ENCODE data around the gene FYN.

FYN gene

GRCh38 chr6:111673937-111674336, 199.3 kb downstream of the FYN start:
- DNase-seq (ENCODE audit: insufficient read length, low spot score) (no peak), FAIRE-seq (no peak)

GRCh38 chr6:111673532-111673931, 199.7 kb downstream of the FYN start:
- no peak for DNase-seq (ENCODE audit: insufficient read length, low spot score)
- FAIRE-seq, result no peak

GRCh38 chr6:111672761-111673450, 200.3 kb downstream of the FYN start:
- FAIRE-seq (no peak), DNase-seq (ENCODE audit: insufficient read length, low spot score) (no peak)

- FAIRE-seq, result no peak
- DNase-seq (ENCODE audit: insufficient read length, low spot score), result no peak
Observed at GRCh38 chr6:111669326-111669725, 203.9 kb downstream of the FYN start.

- FAIRE-seq (no peak), DNase-seq (ENCODE audit: insufficient read length, low spot score) (no peak)
Observed at GRCh38 chr6:111668410-111668809, 204.8 kb downstream of the FYN start.

- no peak for FAIRE-seq
- no peak for DNase-seq (ENCODE audit: insufficient read length, low spot score)
Observed at GRCh38 chr6:111667931-111668330, 205.3 kb downstream of the FYN start.

- no peak for FAIRE-seq
- DNase-seq (ENCODE audit: insufficient read length, low spot score), result no peak
Observed at GRCh38 chr6:111666847-111667246, 206.4 kb downstream of the FYN start.

GRCh38 chr6:111664565-111665030, 208.7 kb downstream of the FYN start:
- FAIRE-seq (no peak), DNase-seq (ENCODE audit: insufficient read length, low spot score) (no peak)

- FAIRE-seq (no peak), DNase-seq (ENCODE audit: insufficient read length, low spot score) (no peak)
Observed at GRCh38 chr6:111663692-111664564, 209.3 kb downstream of the FYN start.

GRCh38 chr6:111662794-111663593, 210.3 kb downstream of the FYN start:
- peak; percentile 48 for DNase-seq (ENCODE audit: insufficient read length, low spot score)
- peak; percentile 4 for FAIRE-seq

GRCh38 chr6:111662072-111662793, 211.0 kb downstream of the FYN start:
- DNase-seq (ENCODE audit: insufficient read length, low spot score), result no peak
- FAIRE-seq, result no peak

GRCh38 chr6:111661541-111662061, 211.7 kb downstream of the FYN start:
- no peak for DNase-seq (ENCODE audit: insufficient read length, low spot score)

GRCh38 chr6:111660531-111660930, 212.7 kb downstream of the FYN start:
- DNase-seq (ENCODE audit: insufficient read length, low spot score) (no peak), FAIRE-seq (no peak)

More at GRCh38 chr6:111661541-111662061, 211.7 kb downstream of the FYN start:
- no peak for FAIRE-seq

GRCh38 chr6:111658462-111659154, 214.6 kb downstream of the FYN start:
- FAIRE-seq, result no peak

GRCh38 chr6:111657146-111657545, 216.1 kb downstream of the FYN start:
- no peak for FAIRE-seq
- DNase-seq (ENCODE audit: insufficient read length, low spot score), result peak; percentile 67

More at GRCh38 chr6:111658462-111659154, 214.6 kb downstream of the FYN start:
- DNase-seq (ENCODE audit: insufficient read length, low spot score), result no peak

GRCh38 chr6:111653979-111654378, 219.3 kb downstream of the FYN start:
- DNase-seq (ENCODE audit: insufficient read length, low spot score) (no peak), FAIRE-seq (no peak)

- FAIRE-seq, result no peak
- no peak for DNase-seq (ENCODE audit: insufficient read length, low spot score)
Observed at GRCh38 chr6:111653434-111653833, 219.8 kb downstream of the FYN start.

- FAIRE-seq (no peak), DNase-seq (ENCODE audit: insufficient read length, low spot score) (no peak)
Observed at GRCh38 chr6:111652156-111652555, 221.1 kb downstream of the FYN start.

Data from HTR-8/SVneo (cell line).